PC-3 (cell line): ENCODE measurements around the gene OPRL1. TPM values are rescaled to one million over a fixed set of nuclear protein-coding genes. Genes with fewer than 3 reads are reported as not detected.

Source experiments
- ATAC-seq: fragments of 200-7000 bp; cut with Tn5 transposase; 2 replicates; pipeline ENCODE4 v1.9.1; 2020; ENCODE audit warnings: mild to moderate bottlenecking, moderate library complexity
- BruUV-seq: library from RNA; stranded (reverse); fragments of 400-500 nt; replicated peaks from 2 replicates; lab custom pipeline; 2021; lab: Mats Ljungman, UMichigan
- CTCF ChIA-PET: fragments of 300-600 bp; sonication (Branson Sonifier 250); formaldehyde crosslinking; loops from one replicate; lab custom pipeline; 2022; ENCODE audit warnings: antibody characterized with exemption; lab: Charles Lee
- POLR2A ChIA-PET: fragments of 300-600 bp; sonication (Branson Sonifier 250); formaldehyde crosslinking; loops from one replicate; lab custom pipeline; 2022; ENCODE audit warnings: antibody characterized with exemption; ENCODE audit not compliant: unreplicated experiment; lab: Charles Lee
- DNase-seq: peaks from one replicate; pipeline ENCODE4 v3.0.0-alpha.2; 2015
- H2AFZ ChIP-seq: fragments of 300-600 bp; sonication (generic); 2 replicates; pipeline ENCODE4 v1.6.0; 2016; ENCODE audit warnings: antibody characterized with exemption, low read length
- H3F3A ChIP-seq: fragments of 300-600 bp; sonication (generic); one replicate; pipeline ENCODE4 v1.6.0; 2017; ENCODE audit warnings: antibody characterized with exemption, low read length, control low read depth, mild to moderate bottlenecking; ENCODE audit not compliant: unreplicated experiment
- H3K27ac ChIP-seq: fragments of 300-600 bp; sonication (generic); 2 replicates; pipeline ENCODE4 v1.5.1; 2016; ENCODE audit warnings: mild to moderate bottlenecking, low read length
- H3K27me3 ChIP-seq: fragments of 300-600 bp; sonication (generic); 2 replicates; pipeline ENCODE4 v1.6.1; 2016; ENCODE audit warnings: low read length, mixed read lengths
- H3K36me3 ChIP-seq: fragments of 300-600 bp; sonication (generic); 2 replicates; pipeline ENCODE4 v1.6.1; 2016; ENCODE audit warnings: low read depth, mixed run types, low read length, mixed read lengths
- H3K4me1 ChIP-seq: fragments of 300-600 bp; sonication (generic); 2 replicates; pipeline ENCODE4 v1.5.1; 2016; ENCODE audit warnings: low read length; ENCODE audit not compliant: insufficient read depth
- H3K4me2 ChIP-seq: fragments of 300-600 bp; sonication (generic); 2 replicates; pipeline ENCODE4 v1.6.0; 2016; ENCODE audit warnings: low read length
- H3K4me3 ChIP-seq: fragments of 300-600 bp; sonication (generic); 2 replicates; pipeline ENCODE4 v1.5.1; 2016; ENCODE audit warnings: mild to moderate bottlenecking, low read length, mixed read lengths
- H3K79me2 ChIP-seq: fragments of 300-600 bp; sonication (generic); 2 replicates; pipeline ENCODE4 v1.6.1; 2017; ENCODE audit warnings: low read length, mixed read lengths
- H3K9ac ChIP-seq: fragments of 300-600 bp; sonication (generic); 2 replicates; pipeline ENCODE4 v1.6.0; 2016; ENCODE audit warnings: mild to moderate bottlenecking, low read length
- H3K9me2 ChIP-seq: fragments of 300-600 bp; sonication (generic); replicated peaks from 2 replicates; pipeline ENCODE4 v1.6.1; 2016; ENCODE audit warnings: mixed run types, low read length, mixed read lengths
- H3K9me3 ChIP-seq: fragments of 300-600 bp; sonication (generic); 2 replicates; pipeline ENCODE4 v1.6.1; 2016; ENCODE audit warnings: low read length, mixed read lengths
- H4K20me1 ChIP-seq: fragments of 300-600 bp; sonication (generic); 2 replicates; pipeline ENCODE4 v1.6.1; 2016; ENCODE audit warnings: low read length, mixed read lengths
- EZH2 ChIP-seq: fragments of 300-600 bp; sonication (generic); IDR thresholded peaks from one replicate; pipeline ENCODE4 v1.6.1; 2017; ENCODE audit warnings: antibody characterized with exemption, mild to moderate bottlenecking, low read length; ENCODE audit not compliant: unreplicated experiment
- EZH2phosphoT487 ChIP-seq: fragments of 300-600 bp; sonication (generic); IDR thresholded peaks from 2 replicates; pipeline ENCODE4 v1.6.1; 2018; ENCODE audit warnings: mild to moderate bottlenecking, antibody characterized with exemption, low read length, borderline replicate concordance
- intact Hi-C: fragments of 100-400 bp; cut with micrococcal nuclease; formaldehyde crosslinking; loops from 2 replicates; pipeline ENCODE4 v1.9.0; 2023
- total RNA-seq: library from RNA; depleted of rRNA; stranded (reverse); fragments of >200 nt; gene quantifications from 2 replicates; pipeline ENCODE4 v1.2.3, GENCODE V29; 2014
- TF ChIP-seq, protein P1 (sequence below): fragments of 300-600 bp; sonication (generic); conservative IDR thresholded peaks from 2 replicates; pipeline ENCODE4 v1.5.1; 2017; ENCODE audit warnings: antibody characterized with exemption, low read depth, mild to moderate bottlenecking, low read length

The OPRL1 gene
- total RNA-seq, 1 experiment from 2014 or later: 5.6 TPM

- Histone ChIP-seq H3K36me3 (no peaks in the 10 kb centered on the region), H3K9me2 (no peaks in the 10 kb centered on the region), H2AFZ (no peak overlapping the region), H3K79me2 (no peaks in the 10 kb centered on the region), H3K27me3 (no peaks in the 10 kb centered on the region), H3K9me3 (no peaks in the 10 kb centered on the region), H3K4me3 (no peak overlapping the region), H3K4me2 (no peak overlapping the region), H3K27ac (no peak overlapping the region), H3F3A (no peaks in the 10 kb centered on the region), H3K9ac (no peak overlapping the region), H3K4me1 (0 out of 2 replicates have a peak, but pooled peaks cover 3% of the 10 kb centered on the region), H4K20me1 (no peaks in the 10 kb centered on the region)
- TF ChIP-seq, protein P1, sequence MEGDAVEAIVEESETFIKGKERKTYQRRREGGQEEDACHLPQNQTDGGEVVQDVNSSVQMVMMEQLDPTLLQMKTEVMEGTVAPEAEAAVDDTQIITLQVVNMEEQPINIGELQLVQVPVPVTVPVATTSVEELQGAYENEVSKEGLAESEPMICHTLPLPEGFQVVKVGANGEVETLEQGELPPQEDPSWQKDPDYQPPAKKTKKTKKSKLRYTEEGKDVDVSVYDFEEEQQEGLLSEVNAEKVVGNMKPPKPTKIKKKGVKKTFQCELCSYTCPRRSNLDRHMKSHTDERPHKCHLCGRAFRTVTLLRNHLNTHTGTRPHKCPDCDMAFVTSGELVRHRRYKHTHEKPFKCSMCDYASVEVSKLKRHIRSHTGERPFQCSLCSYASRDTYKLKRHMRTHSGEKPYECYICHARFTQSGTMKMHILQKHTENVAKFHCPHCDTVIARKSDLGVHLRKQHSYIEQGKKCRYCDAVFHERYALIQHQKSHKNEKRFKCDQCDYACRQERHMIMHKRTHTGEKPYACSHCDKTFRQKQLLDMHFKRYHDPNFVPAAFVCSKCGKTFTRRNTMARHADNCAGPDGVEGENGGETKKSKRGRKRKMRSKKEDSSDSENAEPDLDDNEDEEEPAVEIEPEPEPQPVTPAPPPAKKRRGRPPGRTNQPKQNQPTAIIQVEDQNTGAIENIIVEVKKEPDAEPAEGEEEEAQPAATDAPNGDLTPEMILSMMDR: no peak
- TF ChIP-seq EZH2 (no peak), EZH2phosphoT487 (no peak)
- ChIA-PET POLR2A (no interaction called here), CTCF (interaction anchor here (0.5 kb wide), 1 partner anchor 12 kb away, joined by 5 read pairs; the partner anchor contains the start of gene TCEA2)
- DNase-seq (no peak), ATAC-seq (no peak)
- intact Hi-C loops: no loop called here
- BruUV-seq: no TSS peak
These were observed 28.8 kb upstream of the OPRL1 start for GRCh38 chr20:64051033-64051452.

GRCh38 chr20:64051561-64052325, 28.1 kb upstream of the OPRL1 start:
- ATAC-seq (no peak), DNase-seq (no peak)
- Histone ChIP-seq H3K9me2 (no peaks in the 10 kb centered on the region), H3K79me2 (no peaks in the 10 kb centered on the region), H3K4me3 (no peak overlapping the region), H3K27ac (no peak overlapping the region), H3F3A (no peaks in the 10 kb centered on the region), H3K36me3 (no peaks in the 10 kb centered on the region), H3K4me1 (0 out of 2 replicates have a peak, but pooled peaks cover 3% of the 10 kb centered on the region), H3K4me2 (no peak overlapping the region), H3K9me3 (no peaks in the 10 kb centered on the region), H3K27me3 (no peaks in the 10 kb centered on the region), H2AFZ (no peak overlapping the region), H3K9ac (no peak overlapping the region), H4K20me1 (no peaks in the 10 kb centered on the region)
- no TSS peak for BruUV-seq
- intact Hi-C loops: no loop called here
- POLR2A ChIA-PET: no interaction called here
- TF ChIP-seq, protein P1: no peak
- no peak for TF ChIP-seq EZH2
- TF ChIP-seq EZH2phosphoT487: no peak
- CTCF ChIA-PET: no interaction called here

DNA sequence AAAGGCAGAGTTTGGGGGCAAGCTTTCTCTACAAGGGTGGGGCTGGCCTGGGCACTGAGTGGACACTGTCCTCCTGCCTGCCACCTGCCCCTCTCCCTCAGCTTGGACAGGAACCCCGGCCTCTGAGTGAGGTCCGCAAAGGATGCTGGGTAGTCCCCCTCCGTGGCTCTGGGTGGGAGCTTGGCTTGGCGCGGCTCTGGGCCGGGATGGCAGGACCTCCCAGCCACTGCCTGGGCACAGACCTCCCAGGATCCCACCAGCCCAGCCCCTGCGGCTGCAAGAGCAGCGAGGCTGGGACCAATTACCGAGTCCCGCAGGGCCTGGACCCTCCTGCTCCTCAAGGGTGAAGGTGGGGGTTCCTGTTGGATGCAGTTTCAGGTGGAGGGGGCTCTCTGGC, 27.6 kb upstream of the OPRL1 start:
- ATAC-seq (no peak), DNase-seq (no peak)
- Histone ChIP-seq H3K79me2 (no peaks in the 10 kb centered on the region), H3K4me2 (no peak overlapping the region), H3K9me2 (no peaks in the 10 kb centered on the region), H3K9ac (no peak overlapping the region), H3K27ac (no peak overlapping the region), H4K20me1 (no peaks in the 10 kb centered on the region), H3K9me3 (no peaks in the 10 kb centered on the region), H3K4me3 (no peak overlapping the region), H2AFZ (no peak overlapping the region), H3K4me1 (0 out of 2 replicates have a peak, but pooled peaks cover 3% of the 10 kb centered on the region), H3K27me3 (no peaks in the 10 kb centered on the region), H3F3A (no peaks in the 10 kb centered on the region), H3K36me3 (no peaks in the 10 kb centered on the region)
- intact Hi-C loops: no loop called here
- TF ChIP-seq, protein P1: no peak
- TF ChIP-seq EZH2 (no peak), EZH2phosphoT487 (no peak)
- CTCF ChIA-PET: no interaction called here
- no TSS peak for BruUV-seq
- POLR2A ChIA-PET: no interaction called here
